ENCODE results near the gene FMO1.

FMO1 gene

GRCh38 chr1:171280599-171280998, 32.3 kb downstream of the FMO1 start:
- Histone ChIP-seq H2AFZ (ENCODE audit: low read length) (no peak overlapping the region), H3K79me2 (ENCODE audit: insufficient read depth, low read length) (no peaks in the 10 kb centered on the region), H3K27me3 (ENCODE audit: insufficient read depth, low read length) (no peaks in the 10 kb centered on the region), H3K4me1 (ENCODE audit: insufficient read depth, low read length, severe bottlenecking) (peaks cover 22% of the 10 kb centered on the region), H3K4me2 (ENCODE audit: low read length) (0 out of 2 replicates have a peak overlapping the region, but pooled peaks have one; percentile 3), H3K4me3 (ENCODE audit: low read depth, low read length, poor library complexity, severe bottlenecking) (no peak overlapping the region), H4K20me1 (ENCODE audit: insufficient read depth, low read length) (no peaks in the 10 kb centered on the region), H3K27ac (ENCODE audit: low read depth, low read length, poor library complexity, severe bottlenecking) (no peak overlapping the region), H3K9me2 (ENCODE audit: low read depth, low read length) (no peaks in the 10 kb centered on the region), H3F3A (ENCODE audit: insufficient read depth, low read length) (no peaks in the 10 kb centered on the region), H3K9ac (ENCODE audit: low read length) (no peak overlapping the region), H3K36me3 (ENCODE audit: insufficient read depth, low read length) (no peaks in the 10 kb centered on the region), H3K9me3 (ENCODE audit: low read length) (no peaks in the 10 kb centered on the region)
- TF ChIP-seq CTCF (IDR thresholded peaks at IDR 0.05; ENCODE audit: low read length) (no peak), EZH2 (IDR thresholded peaks at IDR 0.05; ENCODE audit: borderline replicate concordance, low read length) (no peak)

- H3K27ac ChIP-seq (ENCODE audit: low read depth, low read length, poor library complexity, severe bottlenecking), result no peak overlapping the region
- no peaks in the 10 kb centered on the region for H4K20me1 ChIP-seq (ENCODE audit: insufficient read depth, low read length)
- no peaks in the 10 kb centered on the region for H3K9me3 ChIP-seq (ENCODE audit: low read length)
- no peak overlapping the region for H3K4me2 ChIP-seq (ENCODE audit: low read length)
- no peaks in the 10 kb centered on the region for H3F3A ChIP-seq (ENCODE audit: insufficient read depth, low read length)
- H3K9me2 ChIP-seq (ENCODE audit: low read depth, low read length), result no peaks in the 10 kb centered on the region
- no peak overlapping the region for H3K9ac ChIP-seq (ENCODE audit: low read length)
- TF ChIP-seq CTCF (IDR thresholded peaks at IDR 0.05; ENCODE audit: low read length) (no peak), EZH2 (IDR thresholded peaks at IDR 0.05; ENCODE audit: borderline replicate concordance, low read length) (no peak)
- H3K36me3 ChIP-seq (ENCODE audit: insufficient read depth, low read length), result no peaks in the 10 kb centered on the region
- H3K79me2 ChIP-seq (ENCODE audit: insufficient read depth, low read length), result no peaks in the 10 kb centered on the region
- H3K4me1 ChIP-seq (ENCODE audit: insufficient read depth, low read length, severe bottlenecking), result no peaks in the 10 kb centered on the region
- H2AFZ ChIP-seq (ENCODE audit: low read length), result no peak overlapping the region
- H3K4me3 ChIP-seq (ENCODE audit: low read depth, low read length, poor library complexity, severe bottlenecking), result no peak overlapping the region
- H3K27me3 ChIP-seq (ENCODE audit: insufficient read depth, low read length), result no peaks in the 10 kb centered on the region
Measured at GRCh38 chr1:171286032-171286705, 37.9 kb downstream of the FMO1 start.

DNA sequence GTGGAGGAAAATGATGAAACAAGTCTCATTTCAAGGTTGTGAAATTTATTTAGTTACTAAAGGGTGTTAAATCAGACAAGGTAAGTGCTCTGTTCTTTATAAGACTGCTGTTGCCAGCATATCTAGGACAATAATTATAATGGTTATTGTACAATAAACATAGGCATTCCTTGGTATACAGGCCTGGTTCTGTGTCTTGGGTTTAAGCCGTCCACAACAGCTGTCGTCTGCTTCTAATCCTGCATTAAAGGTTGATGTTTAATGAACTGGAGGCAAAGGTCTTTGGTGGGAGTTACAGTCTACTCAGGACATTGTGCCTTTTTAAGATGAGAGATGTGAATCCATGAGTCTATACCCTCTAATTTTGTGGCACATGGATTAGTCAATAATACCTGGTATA, 42.3 kb downstream of the FMO1 start:
- Histone ChIP-seq H4K20me1 (ENCODE audit: insufficient read depth, low read length) (no peaks in the 10 kb centered on the region), H3F3A (ENCODE audit: insufficient read depth, low read length) (no peaks in the 10 kb centered on the region), H3K27me3 (ENCODE audit: insufficient read depth, low read length) (peaks cover 3% of the 10 kb centered on the region; the same call in 1 of the 2 replicates), H3K9ac (ENCODE audit: low read length) (no peak overlapping the region), H3K27ac (ENCODE audit: low read depth, low read length, poor library complexity, severe bottlenecking) (no peak overlapping the region), H2AFZ (ENCODE audit: low read length) (no peak overlapping the region), H3K9me3 (ENCODE audit: low read length) (no peaks in the 10 kb centered on the region), H3K4me3 (ENCODE audit: low read depth, low read length, poor library complexity, severe bottlenecking) (no peak overlapping the region), H3K36me3 (ENCODE audit: insufficient read depth, low read length) (no peaks in the 10 kb centered on the region), H3K4me2 (ENCODE audit: low read length) (no peak overlapping the region), H3K79me2 (ENCODE audit: insufficient read depth, low read length) (no peaks in the 10 kb centered on the region), H3K9me2 (ENCODE audit: low read depth, low read length) (no peaks in the 10 kb centered on the region), H3K4me1 (ENCODE audit: insufficient read depth, low read length, severe bottlenecking) (no peaks in the 10 kb centered on the region)
- TF ChIP-seq CTCF (IDR thresholded peaks at IDR 0.05; ENCODE audit: low read length), result no peak
- no peak for TF ChIP-seq EZH2 (IDR thresholded peaks at IDR 0.05; ENCODE audit: borderline replicate concordance, low read length)
